ENCODE results near the gene F13A1. TPM values are rescaled to one million over a fixed set of nuclear protein-coding genes. Genes with fewer than 3 reads are reported as not detected.

Gene F13A1
- total RNA-seq, 1 donor from 2014 or later = 0.24 TPM

DNA sequence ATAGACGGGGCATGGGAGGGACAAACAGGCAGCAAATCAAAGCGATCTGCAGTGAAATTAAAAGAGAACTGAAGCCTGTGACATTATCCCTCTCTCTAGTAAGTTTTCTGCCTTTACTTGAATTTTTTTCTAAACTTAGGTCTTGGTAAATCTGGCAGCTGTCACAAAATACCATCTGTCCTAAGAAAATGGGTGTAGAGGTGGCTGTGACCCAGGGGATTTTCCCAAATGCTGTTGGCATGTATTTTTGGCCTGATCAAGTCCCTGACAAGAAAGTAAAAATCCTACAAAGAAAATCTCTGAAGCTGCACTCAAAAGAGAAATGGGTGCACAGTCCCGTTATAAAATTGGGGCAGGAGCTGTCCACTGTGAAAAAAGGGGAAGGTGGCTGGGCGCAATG, 30.2 kb upstream of the F13A1 start:
- no peak overlapping the region for H3K27ac Mint-ChIP-seq
- no peaks in the 10 kb centered on the region for H3K36me3 Mint-ChIP-seq (ENCODE audit: insufficient read depth)
- no peaks in the 10 kb centered on the region for H3K4me1 Mint-ChIP-seq (ENCODE audit: low read depth)
- no peaks in the 10 kb centered on the region for H3K9me3 Mint-ChIP-seq (ENCODE audit: low read depth)
- peaks cover 17% of the 10 kb centered on the region for H3K27me3 Mint-ChIP-seq
- no peak overlapping the region for H3K4me3 Mint-ChIP-seq (ENCODE audit: low read depth)
- no peak for DNase-seq (ENCODE audit: low spot score, unreplicated experiment)
- TF ChIP-seq, protein P1, sequence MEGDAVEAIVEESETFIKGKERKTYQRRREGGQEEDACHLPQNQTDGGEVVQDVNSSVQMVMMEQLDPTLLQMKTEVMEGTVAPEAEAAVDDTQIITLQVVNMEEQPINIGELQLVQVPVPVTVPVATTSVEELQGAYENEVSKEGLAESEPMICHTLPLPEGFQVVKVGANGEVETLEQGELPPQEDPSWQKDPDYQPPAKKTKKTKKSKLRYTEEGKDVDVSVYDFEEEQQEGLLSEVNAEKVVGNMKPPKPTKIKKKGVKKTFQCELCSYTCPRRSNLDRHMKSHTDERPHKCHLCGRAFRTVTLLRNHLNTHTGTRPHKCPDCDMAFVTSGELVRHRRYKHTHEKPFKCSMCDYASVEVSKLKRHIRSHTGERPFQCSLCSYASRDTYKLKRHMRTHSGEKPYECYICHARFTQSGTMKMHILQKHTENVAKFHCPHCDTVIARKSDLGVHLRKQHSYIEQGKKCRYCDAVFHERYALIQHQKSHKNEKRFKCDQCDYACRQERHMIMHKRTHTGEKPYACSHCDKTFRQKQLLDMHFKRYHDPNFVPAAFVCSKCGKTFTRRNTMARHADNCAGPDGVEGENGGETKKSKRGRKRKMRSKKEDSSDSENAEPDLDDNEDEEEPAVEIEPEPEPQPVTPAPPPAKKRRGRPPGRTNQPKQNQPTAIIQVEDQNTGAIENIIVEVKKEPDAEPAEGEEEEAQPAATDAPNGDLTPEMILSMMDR (IDR thresholded peaks at IDR 0.05; ENCODE audit: unreplicated experiment) = no peak

DNA sequence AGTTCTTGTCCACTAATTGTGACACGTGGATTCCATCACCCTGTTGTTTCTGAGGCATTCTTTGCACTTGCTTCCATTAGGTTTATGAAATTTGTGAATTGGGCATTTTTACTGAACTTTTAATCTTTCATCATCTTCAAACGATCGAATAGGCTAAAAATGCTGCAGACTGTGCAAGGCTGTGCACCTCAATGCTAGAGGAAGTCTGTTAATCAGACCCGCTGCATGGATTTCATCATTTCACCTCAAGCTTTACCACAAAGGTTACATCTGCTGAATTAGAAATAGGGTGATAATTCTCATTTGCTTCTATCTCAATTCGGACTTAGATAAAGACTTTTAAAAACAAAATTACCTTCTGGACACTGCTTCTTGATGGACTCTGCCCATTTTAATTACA, 27.8 kb upstream of the F13A1 start:
- no peak overlapping the region for H3K27ac Mint-ChIP-seq
- TF ChIP-seq, protein P1 (IDR thresholded peaks at IDR 0.05; ENCODE audit: unreplicated experiment) = no peak
- H3K9me3 Mint-ChIP-seq (ENCODE audit: low read depth) = no peaks in the 10 kb centered on the region
- no peak for DNase-seq (ENCODE audit: low spot score, unreplicated experiment)
- H3K36me3 Mint-ChIP-seq (ENCODE audit: insufficient read depth) = no peaks in the 10 kb centered on the region
- no peak overlapping the region for H3K4me3 Mint-ChIP-seq (ENCODE audit: low read depth)
- no peaks in the 10 kb centered on the region for H3K4me1 Mint-ChIP-seq (ENCODE audit: low read depth)
- H3K27me3 Mint-ChIP-seq = peaks cover 10% of the 10 kb centered on the region

DNA sequence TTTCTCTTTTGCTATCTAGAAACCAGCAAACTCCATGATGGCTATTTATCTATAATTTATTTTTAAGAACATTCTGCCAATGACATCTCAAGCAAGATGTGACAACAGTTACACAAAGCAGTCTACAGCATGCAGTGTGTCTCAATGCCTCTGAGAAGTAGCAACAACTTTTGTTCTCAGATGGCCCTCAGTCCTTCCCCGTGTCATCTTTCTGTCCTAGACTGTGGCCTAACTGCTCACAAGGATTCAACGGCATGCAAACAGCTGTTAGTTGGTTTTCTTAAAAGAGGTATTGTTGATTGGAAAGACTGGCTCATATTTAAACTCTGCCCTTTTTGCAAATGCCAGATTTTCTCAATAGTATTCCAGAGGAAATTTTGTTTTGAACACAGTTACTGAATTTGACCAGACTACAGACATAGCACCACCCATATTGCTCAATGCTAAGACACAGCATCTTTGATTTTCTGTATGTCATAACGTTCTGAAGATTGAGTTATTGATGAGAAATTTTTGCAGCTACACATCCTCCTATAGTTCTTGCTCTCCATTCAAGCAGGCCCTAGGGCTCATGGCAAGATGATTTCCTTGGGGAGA, 26.1 kb upstream of the F13A1 start:
- Mint-ChIP-seq H3K27me3 (peaks cover 15% of the 10 kb centered on the region), H3K27ac (no peak overlapping the region), H3K4me3 (ENCODE audit: low read depth) (no peak overlapping the region), H3K36me3 (ENCODE audit: insufficient read depth) (no peaks in the 10 kb centered on the region), H3K9me3 (ENCODE audit: low read depth) (no peaks in the 10 kb centered on the region), H3K4me1 (ENCODE audit: low read depth) (no peaks in the 10 kb centered on the region)
- DNase-seq (ENCODE audit: low spot score, unreplicated experiment) = no peak
- TF ChIP-seq, protein P1 (IDR thresholded peaks at IDR 0.05; ENCODE audit: unreplicated experiment) = no peak

DNA sequence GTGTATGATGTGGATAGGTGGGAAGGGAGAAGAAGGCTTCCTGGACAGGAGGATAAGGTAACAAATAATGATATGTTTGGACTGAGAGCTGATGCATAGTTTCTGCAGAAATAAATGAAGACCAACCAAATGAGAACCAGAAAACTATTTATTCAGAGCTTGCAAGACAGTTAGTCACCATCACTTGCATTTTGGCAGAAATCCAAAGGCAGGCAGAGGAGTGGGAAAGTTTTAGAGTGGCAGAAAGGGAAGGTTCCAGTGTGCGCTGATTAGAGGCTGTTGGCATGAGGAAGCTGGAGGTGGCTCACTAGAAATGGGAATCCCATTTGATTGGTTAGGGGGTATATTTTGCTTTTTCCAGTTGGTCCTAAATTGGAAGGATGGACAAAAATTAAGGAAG, 13.0 kb upstream of the F13A1 start:
- Mint-ChIP-seq H3K36me3 (ENCODE audit: insufficient read depth) (no peaks in the 10 kb centered on the region), H3K27me3 (peaks cover 7% of the 10 kb centered on the region), H3K27ac (no peak overlapping the region)

DNA sequence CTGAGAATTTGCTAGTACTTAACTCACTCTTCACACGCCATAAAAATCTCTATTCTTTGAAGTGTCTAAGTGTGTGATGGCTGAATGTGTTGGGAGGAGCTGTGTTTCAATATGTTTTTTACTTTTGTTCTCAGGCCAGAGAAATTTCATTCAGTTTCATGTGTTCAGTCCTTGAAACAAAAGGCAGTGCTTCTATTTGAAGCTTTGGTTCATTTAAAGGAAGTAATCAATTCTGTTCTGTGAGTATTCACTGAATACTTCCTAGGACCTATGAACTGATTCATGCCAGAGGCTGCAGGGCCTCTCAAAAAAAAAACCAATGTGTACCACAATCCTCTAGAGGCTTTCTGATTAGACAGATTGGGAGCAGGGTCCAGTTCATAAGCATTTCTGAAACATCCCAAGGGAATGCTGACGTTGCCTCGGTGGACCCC, 12.4 kb upstream of the F13A1 start:
- H3K36me3 Mint-ChIP-seq (ENCODE audit: insufficient read depth) = no peaks in the 10 kb centered on the region
- TF ChIP-seq, protein P1 (IDR thresholded peaks at IDR 0.05; ENCODE audit: unreplicated experiment) = no peak
- H3K4me1 Mint-ChIP-seq (ENCODE audit: low read depth) = no peaks in the 10 kb centered on the region
- H3K27me3 Mint-ChIP-seq = peaks cover 7% of the 10 kb centered on the region
- H3K27ac Mint-ChIP-seq = no peak overlapping the region
- no peak for DNase-seq (ENCODE audit: low spot score, unreplicated experiment)
- no peak overlapping the region for H3K4me3 Mint-ChIP-seq (ENCODE audit: low read depth)
- no peaks in the 10 kb centered on the region for H3K9me3 Mint-ChIP-seq (ENCODE audit: low read depth)

More for the DNA sequence above, 13.0 kb upstream of the F13A1 start:
- no peak for DNase-seq (ENCODE audit: low spot score, unreplicated experiment)
- Mint-ChIP-seq H3K9me3 (ENCODE audit: low read depth) (no peaks in the 10 kb centered on the region), H3K4me3 (ENCODE audit: low read depth) (no peak overlapping the region), H3K4me1 (ENCODE audit: low read depth) (no peaks in the 10 kb centered on the region)
- TF ChIP-seq, protein P1 (IDR thresholded peaks at IDR 0.05; ENCODE audit: unreplicated experiment) = no peak
